GM19395 (cell line): Measurements from ENCODE around the gene ZNF385B.

ENCODE experiments used
- ATAC-seq: cut with Tn5 transposase; IDR thresholded peaks from one replicate; pipeline ENCODE4 v1.9.1; 2021; ENCODE audit warnings: mild to moderate bottlenecking, moderate library complexity; ENCODE audit not compliant: unreplicated experiment

The ZNF385B gene

GRCh38 chr2:179594268-179595112 is 266.9 kb downstream of the ZNF385B start:
- ATAC-seq: no peak

- ATAC-seq: no peak
Measured at GRCh38 chr2:179593323-179593722, 268.1 kb downstream of the ZNF385B start.

GRCh38 chr2:179592167-179592936 is 269.1 kb downstream of the ZNF385B start:
- ATAC-seq: no peak

- ATAC-seq: no peak
Measured at GRCh38 chr2:179591690-179592089, 269.7 kb downstream of the ZNF385B start.

GRCh38 chr2:179588486-179589145 is 272.8 kb downstream of the ZNF385B start:
- no peak for ATAC-seq

GRCh38 chr2:179584760-179585159 is 276.7 kb downstream of the ZNF385B start:
- ATAC-seq: no peak

- no peak for ATAC-seq
Measured at GRCh38 chr2:179581605-179582004, 279.8 kb downstream of the ZNF385B start.

- ATAC-seq: no peak
Measured at GRCh38 chr2:179580378-179581146, 280.9 kb downstream of the ZNF385B start.

- ATAC-seq: no peak
Measured at GRCh38 chr2:179579800-179580199, 281.6 kb downstream of the ZNF385B start.

- no peak for ATAC-seq
Measured at GRCh38 chr2:179578171-179578916, 283.1 kb downstream of the ZNF385B start.

- ATAC-seq: no peak
Measured at GRCh38 chr2:179574061-179574519, 287.3 kb downstream of the ZNF385B start.

- ATAC-seq: no peak
Measured at GRCh38 chr2:179572544-179572943, 288.9 kb downstream of the ZNF385B start.

GRCh38 chr2:179571721-179572120 is 289.7 kb downstream of the ZNF385B start:
- ATAC-seq: no peak

GRCh38 chr2:179571252-179571651 is 290.2 kb downstream of the ZNF385B start:
- ATAC-seq: no peak

- ATAC-seq: no peak
Measured at GRCh38 chr2:179569831-179570233, 291.6 kb downstream of the ZNF385B start.

- ATAC-seq: no peak
Measured at GRCh38 chr2:179565807-179566206, 295.6 kb downstream of the ZNF385B start.

- no peak for ATAC-seq
Measured at GRCh38 chr2:179562330-179562885, 299.0 kb downstream of the ZNF385B start.

GRCh38 chr2:179561702-179562101 is 299.7 kb downstream of the ZNF385B start:
- no peak for ATAC-seq

- no peak for ATAC-seq
Measured at GRCh38 chr2:179560257-179560735, 301.1 kb downstream of the ZNF385B start.
